Activated CD4-positive, CD25-positive, alpha-beta regulatory T cell (primary cell): ENCODE results near the gene SORCS2.

Experiments used
- DNase-seq, 4 experiments: peaks; one replicate each; lab custom pipeline; 2025; lab: John Stamatoyannopoulos, UW

SORCS2 gene

DNA sequence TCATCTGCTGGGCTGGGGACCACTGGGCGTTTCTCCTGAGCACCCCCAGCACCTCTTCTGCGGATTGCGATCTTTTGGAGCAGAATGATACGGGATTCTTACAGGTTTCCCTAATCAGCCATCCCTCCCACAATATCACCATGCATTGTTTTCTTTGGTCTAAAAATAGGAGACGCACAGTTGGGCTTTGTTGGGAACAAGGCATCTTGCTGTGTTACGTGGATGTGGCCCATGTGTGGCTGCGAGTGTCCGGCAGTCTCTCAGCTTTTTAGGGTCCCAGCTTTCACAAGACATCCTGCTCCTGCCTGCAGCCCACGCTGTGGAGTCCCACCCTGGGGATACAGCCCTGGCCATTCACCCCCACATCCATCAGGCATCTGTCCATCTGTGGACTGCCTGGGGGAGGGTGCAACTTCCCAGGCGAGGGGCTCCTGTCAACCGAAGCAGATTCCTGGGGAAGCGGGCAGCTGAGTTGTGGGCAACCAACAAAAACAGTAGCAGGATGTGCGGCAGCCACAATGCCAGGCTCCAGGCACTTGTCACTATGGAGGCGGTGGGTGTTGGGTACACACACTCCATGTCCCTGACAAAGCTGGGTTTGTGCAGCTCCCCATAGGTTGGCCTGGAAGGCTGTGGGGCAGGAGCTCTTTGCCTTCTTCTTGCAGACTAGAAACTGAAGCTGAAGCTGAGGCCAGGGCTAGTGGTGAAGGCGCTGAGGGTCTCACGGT, 427.9 kb downstream of the SORCS2 start:
- no peak for DNase-seq

DNA sequence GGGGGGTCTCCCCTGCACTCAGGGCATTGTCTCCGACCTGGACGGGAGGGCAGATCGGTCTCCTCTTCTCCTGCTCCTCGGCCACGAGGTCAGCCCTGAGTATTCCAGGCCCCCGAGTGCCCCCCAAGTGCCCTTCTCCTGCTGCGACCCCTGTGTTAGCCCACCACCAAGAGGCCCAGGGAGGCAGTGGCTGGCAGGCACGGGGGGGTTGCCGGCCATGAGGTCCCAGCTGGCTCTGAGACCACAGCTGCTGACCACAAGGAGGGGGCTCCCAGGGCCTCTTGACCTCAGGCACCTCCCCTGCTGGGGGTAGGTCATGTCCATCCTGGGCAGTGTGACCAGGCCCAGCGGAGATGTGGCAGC, 428.5 kb downstream of the SORCS2 start:
- no peak for DNase-seq

DNA sequence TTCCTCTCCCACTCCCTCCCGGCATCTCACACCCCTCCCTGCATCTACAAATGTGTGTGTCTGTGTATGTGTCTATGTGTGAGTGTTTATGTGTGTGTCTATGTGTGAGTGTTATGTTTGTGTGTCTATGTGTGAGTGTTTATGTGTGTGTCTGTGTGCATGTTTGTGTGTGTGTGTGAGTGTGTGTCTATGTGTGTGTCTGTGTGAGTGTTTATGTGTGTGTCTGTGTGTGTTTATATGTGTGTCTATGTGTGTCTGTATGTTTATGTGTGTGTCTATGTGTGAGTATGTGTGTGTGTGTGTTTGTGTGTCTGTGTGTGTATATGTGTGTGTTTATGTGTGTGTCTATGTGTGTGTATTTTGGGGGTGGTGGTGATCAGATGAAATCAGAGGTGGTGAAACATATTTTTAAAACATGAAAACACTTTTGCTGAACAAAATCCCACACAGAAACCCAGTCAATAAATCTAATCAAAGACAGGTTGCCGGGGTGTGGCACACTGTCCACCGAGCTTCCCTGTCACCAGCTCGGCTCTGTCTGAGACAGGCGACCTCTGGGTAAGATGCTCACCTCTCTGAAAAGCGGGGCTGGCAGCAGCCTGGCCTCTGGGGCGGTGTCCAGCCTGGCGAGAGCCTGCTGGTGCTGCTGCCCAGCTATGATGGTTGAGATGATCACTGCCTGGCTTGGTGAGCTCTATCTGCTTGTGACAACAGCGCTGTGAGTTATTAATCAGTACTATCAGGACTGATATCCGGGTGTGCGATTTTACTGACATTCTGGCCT, 429.1 kb downstream of the SORCS2 start:
- no peak for DNase-seq

DNA sequence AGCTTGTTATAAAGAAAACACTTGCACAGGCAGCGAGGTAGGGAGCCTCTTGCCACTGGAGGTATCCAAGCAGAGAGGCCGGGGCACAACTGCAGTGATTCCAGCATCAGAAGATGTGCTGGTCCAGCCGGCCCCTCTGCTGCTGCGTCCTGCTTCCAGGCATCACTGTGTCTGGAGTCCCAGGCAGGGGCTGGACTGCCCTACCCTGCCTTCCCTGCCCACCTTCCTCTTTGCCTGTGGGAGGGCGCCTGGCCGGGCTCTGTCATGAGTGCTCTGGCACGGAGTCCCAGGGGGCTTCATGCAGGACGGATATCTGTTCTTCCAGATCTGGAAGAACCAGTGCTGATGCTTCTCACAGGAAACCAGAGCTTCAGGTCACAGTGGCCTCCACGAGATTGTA, 430.0 kb downstream of the SORCS2 start:
- DNase-seq: no peak

DNA sequence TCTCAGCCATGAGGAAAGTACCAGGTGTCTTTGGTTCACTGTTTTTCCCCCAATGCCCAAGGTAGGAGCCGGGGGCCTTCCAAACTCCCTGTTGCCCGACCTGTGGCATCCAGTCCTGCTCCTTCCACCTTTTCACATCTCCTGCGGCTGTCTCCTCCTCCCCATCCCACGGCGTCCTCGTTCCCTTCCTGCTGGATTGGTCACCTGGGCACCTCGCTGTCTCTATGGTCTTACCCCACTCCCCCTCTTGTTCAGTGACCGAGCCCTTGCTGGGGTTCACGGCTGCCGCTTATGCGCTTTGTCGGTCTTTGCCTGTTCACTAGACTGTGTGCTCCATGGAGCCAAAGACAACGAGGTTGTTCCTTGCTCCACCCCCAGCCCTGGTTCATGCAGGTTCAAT, 431.1 kb downstream of the SORCS2 start:
- DNase-seq: no peak

DNA sequence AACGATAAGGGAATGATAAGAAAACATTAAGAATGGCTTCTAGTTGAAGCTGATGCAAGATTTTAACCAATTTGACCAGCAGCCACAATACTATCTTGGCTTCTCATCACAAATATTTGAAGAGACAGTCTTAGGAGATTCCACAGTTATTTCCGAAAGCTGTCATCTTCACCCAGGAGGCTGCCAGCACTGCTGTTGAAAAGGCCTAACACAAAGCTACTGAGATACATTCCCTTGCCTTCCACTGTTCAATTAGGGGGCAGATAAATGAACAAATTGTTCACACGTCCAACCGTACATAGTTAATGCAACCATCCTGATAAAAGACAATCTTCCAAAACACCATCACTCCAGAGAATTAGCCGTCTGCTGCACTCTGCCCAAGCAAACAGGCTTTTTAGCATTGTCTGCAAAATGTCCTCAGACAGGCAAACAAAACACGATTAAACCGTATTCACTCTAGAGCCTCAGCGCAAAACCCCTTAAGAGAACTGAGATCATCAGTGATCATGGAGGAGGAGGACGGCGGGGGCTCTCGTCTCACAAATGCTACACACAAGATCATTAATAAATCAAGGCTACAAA, 432.1 kb downstream of the SORCS2 start:
- DNase-seq: no peak

DNA sequence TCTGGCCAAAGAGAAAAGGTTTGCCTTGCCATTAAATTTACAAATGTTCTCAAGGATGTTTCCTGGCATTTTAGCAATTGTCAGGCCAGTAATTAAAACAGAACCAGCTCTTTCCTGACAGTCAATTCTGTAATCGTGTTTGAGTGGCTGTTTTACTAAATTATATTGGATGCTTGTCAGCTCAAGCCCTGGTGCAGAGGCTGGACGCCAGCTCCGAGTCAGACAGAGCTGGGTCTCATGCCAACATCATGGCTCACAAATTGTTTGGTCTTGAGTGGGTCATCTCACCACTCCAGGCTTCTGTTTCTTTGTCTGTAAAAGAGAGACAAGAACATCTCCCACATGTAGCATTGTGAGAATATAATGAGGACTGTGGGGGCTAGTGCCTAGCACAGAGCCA, 432.7 kb downstream of the SORCS2 start:
- no peak for DNase-seq

DNA sequence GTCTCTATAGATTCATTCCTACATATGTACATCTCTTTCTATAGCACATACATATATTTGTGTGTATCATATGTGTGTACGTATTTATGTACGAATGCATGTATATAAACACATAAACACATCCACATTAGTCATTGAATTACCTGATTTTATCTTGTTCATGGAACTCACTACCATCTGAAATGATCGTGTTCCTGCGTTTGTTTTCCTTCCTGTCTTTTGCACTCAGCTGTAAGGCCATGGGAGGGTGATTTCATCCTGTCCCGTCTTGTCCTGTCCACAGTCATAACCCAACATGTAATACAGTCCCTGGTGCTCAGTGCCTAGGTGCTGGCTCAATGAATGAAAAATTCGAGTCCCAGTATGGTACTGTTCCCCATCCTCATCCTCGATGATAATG, 434.2 kb downstream of the SORCS2 start:
- DNase-seq: no peak

DNA sequence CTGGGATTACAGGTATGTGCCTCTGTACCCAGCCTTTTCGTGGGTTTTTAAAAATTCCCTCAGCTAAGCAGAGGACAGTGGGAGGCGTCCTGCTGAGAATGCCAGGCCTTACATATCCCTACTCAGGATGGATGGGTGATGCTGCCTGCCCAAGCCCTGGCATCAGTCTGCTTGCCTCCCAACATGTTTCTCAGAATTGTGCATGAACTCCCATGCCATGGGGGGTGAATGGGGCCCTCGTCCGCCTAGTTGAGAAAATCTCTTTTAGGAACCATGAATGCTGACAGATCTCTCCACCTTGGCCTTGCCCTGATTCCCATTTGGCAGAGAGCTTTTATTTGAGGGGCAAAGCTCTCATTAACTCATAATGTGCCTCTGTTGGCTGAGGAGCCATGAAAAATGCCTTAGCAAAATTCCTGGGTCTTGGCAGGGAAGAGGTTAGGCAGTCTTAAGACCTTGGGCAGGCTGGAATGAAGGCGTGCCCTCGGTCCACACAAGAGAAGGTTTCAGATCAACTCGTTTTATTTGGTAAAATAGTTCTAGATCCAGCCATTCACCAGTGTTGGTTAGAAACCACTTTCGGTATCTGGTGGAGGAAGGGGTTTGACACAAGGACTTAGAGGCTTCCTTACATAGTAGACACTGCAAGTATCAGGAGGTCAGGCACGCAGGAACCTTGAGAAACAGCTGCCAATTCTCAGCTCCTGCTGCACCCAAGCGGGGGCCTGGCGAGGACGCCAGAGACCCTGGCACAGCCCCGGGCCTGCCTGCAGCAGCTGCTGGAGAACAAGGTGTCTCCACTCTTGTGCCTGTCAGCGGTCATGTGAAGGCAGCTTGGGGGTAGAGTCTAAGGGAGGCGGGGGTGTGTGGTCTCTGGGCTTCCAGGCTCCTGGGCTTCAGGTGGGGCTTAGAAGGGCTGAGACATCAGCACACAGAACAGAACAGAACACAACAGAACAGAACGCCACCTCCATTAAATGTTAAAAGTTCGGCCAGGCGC, 435.2 kb downstream of the SORCS2 start:
- DNase-seq: no peak

DNA sequence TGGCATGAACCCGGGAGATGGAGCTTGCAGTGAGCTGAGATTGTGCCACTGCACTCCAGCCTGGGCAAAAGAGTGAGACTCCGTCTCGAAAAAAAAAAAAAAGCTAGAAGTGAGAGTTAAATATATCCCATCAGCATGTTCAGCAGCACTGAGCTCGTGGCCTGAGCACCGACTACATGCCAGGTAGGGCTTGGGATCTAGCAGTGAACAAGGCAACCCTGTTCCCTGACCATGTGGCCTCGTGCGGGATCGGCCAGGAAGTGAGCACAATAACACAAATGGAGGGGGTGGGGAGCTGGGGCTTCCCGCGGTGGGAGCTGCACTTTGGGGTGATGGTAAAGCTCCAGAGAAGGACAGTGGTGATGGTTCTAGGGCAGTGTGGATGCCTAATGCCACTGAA, 436.1 kb downstream of the SORCS2 start:
- DNase-seq: no peak

DNA sequence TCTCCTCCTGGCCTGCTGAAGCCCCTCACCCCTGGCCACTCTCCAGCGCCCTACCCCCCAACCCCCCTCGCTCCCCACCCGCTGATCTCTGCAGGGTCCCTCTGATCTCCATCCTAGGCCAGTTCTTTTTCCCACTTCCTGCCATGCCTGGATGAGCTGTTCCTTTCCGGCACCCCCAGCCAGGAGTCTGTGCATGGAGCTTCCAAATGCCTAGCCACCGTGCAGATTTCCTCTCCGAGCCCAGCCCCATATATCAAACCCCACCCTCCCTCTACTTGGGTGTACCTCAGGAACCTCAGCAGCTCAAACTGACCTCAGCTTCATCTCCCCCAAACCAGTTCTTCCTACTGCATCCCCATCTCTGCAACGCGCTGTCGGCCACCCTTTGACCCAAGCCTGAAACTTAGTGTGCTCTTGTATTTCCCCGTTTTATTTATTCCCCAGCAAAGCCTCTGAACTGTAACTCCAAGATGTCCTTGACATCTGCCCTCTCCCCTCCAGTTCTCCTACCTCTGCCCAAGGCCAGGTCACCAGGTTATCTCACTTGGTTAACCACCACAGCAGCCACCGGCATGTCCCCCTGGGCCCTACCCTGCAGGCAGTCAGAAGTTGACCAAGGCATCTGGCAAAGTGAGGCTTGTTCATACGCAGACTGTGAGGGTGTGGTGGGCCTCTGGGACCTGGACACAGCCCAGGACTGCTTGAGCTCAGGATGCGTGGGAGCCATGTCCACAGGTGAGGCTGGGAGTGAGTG, 437.3 kb downstream of the SORCS2 start:
- no peak for DNase-seq

DNA sequence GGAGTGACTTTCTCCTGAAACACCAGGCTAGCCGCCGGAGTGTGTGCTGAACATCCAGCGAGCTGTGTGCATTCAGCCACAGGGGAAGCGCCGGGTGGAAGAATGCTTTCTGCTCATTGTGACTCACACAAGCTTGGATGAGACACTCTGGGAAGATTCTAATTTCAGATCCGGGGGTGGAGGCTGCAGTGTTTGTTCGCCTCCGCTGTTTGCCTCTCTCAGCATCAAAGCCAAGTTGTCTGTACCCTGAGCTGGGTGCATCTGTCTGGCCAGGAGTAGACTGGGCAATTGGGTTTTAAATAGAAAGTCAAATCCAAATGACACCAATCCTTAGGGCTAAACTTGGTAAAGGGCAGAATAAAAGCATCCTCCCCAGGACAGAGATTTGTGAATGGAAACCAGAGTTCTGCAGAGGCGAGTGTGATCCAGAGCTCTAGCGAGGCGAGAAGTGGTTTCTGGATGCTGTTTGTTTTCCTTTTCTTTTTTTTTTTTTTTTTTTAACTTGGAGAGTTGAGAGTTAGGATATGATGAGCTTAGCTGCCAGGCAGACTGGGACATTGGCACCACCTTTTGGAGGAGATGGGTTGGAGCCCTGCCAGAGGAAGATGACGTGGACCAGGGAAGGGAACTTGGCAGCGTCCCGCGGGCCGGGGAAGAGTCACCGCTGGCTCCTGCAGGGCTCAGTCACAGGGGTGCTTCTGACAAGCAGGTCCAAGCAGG, 438.4 kb downstream of the SORCS2 start:
- no peak for DNase-seq

DNA sequence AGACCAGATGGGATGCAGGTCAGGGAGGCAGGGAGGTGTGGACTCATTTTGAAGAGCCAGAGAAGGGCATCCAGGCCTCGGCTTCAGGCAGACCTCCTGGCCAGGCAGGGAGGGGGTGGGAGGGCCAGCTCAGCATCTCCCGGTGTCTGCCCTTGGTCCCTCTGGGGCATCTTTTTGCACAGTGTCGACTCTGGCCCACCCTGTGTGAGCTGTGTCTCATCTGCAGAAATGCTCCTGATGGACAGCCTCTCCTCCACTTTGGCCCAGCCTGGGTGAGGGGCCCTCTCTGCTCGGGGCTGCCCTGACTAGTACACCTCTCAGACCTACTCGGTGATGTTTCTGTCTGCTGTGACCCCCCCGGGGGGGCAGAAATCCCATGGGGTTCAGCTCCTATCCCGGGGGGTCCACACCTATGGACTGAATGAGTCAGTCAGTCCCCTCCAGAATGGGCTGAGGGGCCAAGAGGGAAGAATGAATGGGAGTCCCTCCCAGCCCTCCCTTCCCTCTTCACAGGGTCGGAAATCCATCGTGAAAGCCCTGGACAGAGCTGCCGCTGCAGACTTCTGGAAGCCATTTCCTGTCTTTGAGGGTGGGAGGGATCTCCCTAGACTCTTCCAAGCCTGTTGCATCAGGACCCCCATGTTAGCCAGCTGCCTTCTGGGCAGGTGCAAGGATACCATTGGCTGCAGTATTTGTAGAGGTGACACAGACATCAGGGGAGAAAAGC, 439.1 kb downstream of the SORCS2 start:
- DNase-seq: no peak

DNA sequence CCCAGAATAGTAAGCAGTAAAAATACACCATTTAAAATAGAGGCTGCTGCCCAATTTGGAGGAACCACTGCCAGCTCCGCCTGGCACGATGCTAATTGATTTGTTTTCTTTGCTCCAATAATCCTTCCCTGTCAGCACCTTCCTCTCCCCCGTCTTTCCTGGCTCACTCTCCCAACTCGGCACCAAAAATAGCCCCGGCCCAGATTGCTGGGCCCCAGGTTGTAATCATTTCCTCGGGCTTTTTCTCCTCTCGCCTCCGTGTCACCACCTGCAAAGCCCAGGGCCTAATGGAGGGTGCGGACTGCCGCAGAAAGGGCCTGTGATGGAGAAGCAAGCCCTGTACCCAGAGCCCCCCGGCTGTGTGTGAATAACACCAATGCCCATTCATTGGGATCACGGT, 440.0 kb downstream of the SORCS2 start:
- DNase-seq: no peak

DNA sequence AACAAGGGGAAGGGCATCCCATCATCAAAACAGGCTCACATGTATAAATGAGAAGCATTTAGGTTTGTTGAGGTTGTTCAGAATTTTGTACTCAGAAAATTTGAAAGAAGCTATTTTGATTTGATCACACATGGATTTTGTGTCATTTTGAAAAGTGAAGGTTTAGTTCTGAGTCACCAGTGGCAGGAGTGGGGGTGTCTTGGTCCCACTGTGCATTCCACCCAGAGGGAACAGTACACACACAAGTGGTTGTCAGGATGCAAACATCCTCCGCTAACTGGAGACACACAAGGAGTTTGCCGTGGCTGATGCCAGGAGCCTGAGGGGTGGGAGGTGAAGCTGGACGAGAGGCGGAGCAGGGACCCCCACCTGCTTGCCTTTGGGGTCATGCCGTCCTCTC, 440.6 kb downstream of the SORCS2 start:
- no peak for DNase-seq

DNA sequence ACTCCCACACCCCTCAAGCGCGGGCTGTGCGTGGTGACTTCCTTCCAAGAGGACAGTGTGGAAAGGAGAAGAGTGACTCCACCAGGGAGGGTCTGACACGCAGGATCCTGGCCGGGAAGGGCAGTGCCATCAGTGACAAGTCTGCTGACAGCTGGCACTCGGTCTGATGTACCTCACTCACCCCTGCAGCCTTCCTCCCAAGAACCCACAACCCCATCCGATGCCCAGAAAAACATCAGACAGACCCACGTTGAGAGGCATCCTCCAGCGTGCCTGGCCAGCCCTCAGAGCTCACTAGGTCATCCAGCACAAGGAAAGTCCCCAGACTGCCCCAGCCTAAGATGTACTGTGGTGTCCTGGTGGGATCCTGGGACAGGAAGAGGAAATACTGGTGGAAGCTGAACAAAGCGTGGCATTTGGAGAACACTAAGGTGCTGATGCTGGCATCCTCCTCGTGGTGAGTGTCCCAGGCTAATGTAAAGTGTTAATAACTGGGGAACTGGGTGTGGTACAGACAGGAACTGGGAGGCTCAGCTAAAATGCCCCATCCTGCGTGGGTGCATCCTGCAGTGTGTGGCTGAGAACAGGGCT, 442.4 kb downstream of the SORCS2 start:
- no peak for DNase-seq

DNA sequence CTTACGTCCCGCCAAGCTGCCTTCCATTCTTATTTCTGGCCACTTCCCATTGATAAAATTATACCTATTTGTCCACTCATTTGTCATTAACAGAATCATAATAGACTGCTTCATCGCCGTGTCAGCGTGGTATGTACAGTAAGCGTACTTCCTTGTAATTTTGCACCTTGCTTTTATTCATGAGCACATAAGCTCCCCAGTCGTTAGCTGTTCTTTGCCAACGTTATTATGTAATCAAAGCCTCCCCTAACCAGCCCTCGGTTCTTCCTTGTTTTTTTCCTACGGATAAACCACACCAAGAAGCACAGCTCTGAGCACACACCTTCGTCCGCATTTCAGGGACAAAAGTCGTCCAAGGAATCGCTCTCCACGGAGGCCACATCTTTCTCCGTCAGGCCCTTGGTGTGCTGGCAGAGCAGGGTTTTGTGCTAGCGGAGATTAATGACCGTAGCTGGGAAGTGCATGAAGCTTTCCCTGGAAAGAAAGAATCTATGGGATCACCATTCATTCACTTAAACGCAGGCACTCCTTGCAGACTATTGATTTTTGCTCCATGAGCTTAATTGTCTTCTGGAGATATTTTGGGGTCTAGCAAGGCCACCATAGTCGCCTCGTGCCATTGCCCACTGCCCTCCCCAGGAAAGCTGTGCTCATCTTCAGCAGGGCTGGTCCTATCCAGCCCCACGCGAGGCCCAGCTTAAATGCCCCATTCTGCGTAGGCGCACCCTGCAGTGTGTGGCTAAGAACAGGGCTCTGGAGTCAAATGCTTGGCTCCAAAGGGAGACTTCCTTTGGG, 443.3 kb downstream of the SORCS2 start:
- no peak for DNase-seq

DNA sequence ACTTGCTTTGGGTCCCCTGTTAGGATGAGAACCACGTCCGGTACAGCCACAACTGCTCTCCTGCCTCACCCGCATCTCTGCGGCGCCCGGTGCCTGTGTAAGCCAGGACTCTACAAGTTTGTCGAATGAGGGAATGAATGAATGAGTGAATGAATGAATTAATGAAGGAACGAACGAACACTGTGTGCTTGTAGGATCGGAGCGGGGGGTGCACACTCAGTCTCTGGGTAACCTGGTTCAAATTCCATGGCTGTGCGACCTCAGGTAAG, 443.8 kb downstream of the SORCS2 start:
- no peak for DNase-seq

DNA sequence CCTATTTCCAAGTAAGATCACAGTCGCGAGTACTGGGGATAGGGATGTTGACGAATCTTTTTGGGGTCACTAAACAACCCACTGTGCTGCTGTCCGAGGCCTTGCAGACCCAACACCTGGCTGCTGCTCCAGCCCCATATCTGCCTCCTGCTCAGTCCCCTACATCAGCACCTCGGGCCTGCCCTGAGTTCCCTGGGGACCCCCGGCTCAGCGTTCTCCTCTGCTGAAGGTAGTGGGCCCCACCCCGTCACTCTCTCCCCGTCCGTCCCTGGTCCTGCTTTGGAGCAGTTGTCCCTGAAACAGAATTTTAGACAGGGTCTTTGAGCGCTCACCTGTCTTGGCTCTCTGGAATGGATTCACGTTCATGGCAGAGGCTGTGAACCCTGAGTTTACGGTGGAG, 444.8 kb downstream of the SORCS2 start:
- DNase-seq: no peak
